ENCODE measurements around the gene CARD11.
A peak's percentile ranks its signal among the peaks of the same experiment; 100 is the strongest.
"Not testable (repeated sequence)": the region's sequence is repeated elsewhere in the genome, so short reads cannot be mapped to it uniquely, and the experiment has no call there.

Gene CARD11

DNA sequence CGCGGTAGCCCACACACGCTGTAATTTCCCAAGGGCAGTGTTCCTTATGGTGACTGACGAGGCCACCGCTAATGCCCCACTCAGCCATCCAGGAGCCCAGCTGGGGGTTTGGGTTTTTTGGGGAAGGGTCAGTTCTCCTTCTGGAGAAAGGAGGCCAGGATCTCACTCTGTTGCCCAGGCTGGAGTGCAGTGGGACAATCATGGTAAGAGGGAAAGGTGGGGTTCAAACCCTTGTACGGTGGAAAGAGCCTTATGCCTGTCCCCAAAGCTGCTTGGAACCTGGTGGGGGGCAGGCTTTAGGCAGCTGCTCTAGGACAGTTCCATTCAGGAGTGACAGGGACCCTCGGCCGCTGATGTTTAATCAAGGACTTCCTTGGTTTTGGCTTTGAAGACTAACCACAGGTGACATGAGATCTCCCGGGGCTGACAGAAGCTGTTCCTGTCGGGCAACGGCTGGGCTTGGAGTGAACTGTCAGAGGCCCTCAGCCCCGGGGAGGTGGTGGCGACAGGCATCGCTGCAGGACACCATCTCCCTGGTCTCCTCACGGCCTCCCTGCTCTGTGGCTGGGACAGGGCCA, 84.5 kb downstream of the CARD11 start:
- DNase-seq: no peak

DNA sequence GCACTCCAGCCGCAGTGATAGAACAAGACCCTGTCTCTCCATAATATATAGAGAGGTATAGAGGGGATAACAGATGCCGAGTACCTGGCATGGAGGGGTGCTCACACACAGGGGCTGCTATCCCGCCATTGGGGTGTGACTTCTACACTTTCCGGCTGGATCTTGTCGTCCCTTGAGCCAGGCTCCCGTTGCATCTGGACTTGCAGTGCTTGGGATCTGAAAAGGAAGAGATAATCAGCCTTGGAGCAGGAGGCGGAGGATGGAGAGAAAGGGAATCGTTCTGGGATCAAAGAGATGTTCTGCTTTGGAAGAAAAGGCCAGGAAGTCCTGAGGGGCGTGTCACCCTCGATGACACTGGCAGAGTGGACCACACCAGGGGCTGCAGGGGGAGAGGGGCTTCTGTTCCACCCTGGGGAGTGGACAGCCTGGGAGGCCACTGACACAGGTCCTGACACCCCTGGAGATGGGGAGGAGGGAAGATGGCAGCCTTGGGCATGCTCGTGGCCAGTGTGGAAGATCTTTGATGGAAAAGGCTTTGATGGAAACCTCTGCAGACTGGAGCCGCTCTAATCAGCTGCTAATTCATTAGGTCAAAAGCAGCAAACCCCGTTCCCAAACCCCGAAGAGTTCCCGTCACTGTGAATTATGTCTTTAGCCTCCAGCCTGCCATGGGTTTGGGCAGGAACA, 85.1 kb downstream of the CARD11 start:
- DNase-seq: no peak

DNA sequence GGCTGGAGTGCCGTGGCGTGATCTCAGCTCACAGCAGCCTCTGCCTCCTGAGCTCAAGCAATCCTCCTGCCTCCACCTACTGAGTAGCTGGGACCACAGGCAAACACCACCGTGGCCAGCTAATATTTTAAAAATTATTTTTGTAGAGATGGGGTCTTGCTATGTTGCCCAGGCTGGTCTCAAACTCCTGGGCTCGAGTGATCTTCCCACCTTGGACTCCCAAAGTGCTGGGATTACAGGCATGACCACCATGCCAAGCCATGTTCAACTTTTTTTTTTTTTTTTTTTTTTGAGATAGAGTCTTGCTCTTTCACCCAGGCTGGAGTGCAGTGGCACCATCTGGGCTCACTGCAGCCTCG, 86.3 kb downstream of the CARD11 start:
- not testable (repeated sequence) for DNase-seq

DNA sequence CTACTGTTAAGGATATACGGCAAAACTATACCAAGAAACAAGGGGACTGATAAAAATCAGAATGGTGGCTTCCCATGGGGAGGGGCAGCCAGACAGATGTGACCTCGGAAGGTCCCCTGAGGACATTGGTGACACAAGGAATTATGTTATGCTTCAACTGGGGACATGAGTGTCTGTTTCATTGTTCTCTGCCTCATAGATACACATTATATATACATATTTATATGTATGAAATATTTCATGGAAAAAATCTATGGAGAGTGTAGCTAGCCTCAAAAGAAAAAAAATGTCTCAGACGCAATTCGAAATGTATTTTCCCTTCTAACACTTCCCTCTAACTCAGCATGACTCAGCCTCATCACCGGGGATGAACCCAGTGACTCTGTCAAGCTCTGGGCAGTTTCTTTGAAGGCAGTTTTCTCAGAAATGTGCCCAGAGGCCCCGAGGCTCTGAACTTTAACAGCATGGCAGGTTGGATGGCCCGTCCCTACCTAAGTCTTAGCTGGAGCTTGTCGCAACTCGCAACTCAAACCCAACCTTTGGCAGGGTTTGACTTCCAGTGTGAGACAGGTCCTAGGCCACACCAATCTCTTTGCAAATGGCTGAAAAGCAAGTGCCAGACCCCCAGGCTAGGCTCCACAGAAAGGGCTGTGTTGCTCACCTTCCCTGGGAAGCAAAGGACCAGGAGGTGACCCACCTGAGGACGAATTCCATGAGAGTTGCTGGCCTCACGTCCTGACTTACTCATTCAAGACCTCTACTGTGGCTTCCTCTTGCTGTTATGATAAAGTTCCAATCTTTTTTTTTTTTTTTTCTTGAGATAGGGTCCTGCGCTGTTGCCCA, 86.9 kb downstream of the CARD11 start:
- peak; percentile 73 for DNase-seq

DNA sequence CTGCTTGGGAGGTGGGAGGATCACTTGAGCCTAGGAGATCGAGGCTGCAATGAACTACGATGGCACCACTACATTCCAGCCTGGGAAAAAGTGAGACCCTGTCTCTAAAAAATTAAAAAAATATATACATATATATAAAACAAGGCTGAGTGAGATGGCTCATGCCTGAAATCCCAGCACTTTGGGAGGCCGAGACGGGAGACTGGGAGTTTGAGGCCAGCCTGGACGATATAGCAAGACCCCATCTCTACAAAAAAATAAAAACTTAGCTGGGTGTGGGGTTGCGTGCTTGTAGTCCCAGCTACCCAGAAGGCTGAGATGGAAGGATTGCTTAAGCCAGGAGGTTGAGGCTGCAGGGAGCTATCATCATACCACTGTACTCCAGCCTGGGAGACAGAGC, 87.6 kb downstream of the CARD11 start:
- no peak for DNase-seq

DNA sequence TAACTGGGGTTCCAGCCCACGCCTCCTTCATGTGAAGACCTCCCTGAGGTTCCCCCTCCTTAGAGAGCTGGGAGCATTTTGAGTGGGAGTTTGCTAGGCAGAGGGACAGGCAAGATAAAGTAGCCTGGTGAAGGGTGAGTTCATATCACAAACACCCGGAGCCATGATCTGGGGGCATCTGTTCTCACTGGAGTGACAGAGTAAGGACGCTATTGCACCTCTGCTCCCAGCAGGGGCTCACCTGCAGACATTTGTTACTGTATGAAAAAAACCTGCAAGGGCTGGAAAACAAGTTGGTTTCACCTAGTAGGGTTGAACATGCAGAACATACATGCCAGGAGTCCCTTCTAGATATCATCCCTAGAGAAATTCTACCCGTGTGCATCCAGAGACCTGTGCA, 88.4 kb downstream of the CARD11 start:
- no peak for DNase-seq

DNA sequence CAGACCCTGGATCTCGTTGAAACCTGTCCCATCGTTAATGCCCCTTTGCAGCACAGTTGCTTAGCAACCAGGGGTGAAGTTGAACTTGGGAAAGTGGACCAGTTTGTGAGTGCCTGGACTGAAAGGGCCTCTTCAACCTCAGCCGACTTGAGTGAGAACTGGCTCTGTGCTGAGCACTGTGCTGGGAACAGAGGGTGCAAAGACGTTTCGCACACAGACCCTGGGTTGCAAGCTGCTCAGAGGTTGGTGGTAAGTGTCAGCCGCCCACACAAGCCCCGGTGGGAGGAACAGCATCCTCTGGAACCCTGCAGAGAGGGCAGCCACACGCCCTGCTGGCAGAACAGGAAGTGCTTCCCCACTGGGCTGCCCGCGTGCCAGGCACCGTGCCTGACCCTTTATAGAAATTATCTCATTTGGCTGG, 89.2 kb downstream of the CARD11 start:
- peak; percentile 65 for DNase-seq

DNA sequence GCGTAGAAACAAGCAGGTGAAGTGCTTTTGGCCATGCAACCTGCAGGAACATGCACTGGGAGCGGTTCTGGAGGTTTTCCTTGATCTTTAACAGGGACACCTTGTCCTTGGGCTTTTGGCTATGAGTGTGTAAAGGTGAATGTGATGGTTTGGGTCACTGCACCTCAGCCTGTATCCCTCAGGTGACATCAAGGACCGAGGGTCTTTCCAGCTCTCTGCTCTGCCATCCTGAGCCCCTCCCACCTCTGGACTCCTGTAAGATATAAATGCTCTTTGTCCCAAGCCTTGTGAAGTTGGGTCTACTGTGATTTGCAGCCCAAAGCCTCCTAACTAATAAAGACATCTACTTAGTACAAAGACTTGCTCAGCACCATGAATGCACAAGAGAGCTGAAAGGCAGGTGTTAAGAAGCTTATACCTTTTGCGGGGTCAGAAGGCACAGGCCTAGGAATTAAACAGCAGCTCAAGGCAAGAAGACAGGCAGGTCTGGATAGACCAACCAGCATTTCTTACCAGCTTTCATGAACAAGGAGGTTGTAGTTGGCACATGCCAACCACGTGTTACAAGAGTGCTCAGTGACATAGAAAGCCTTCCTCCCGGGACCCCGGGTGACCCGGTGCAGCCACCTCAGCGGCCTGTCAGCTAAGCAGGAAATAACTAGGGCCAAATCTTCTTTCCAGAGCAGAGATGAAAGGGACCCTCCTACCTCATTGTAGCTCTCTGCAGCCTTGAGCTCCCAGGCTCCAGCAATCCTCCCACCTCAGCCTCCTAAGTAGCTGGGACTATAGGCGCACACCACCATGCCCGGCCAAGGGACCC, 89.9 kb downstream of the CARD11 start:
- DNase-seq: no peak

DNA sequence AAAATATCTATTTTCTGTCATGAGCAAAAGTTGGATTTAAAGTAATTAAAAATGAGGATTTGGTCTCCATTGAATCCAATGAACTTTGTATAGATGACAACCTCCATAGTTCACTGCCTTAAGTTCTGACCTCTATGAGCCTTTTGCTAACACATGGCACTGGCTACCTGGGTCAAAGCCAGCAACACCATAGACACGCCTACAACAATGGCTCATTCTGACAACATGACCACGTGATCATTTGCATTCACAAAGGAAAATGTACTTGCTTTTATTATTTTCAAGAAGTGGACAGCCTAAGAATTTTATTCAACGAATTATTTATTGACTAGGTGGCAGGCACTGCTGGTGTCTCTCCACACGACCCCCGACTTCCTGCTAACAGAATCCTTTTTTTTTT, 90.6 kb downstream of the CARD11 start:
- no peak for DNase-seq

DNA sequence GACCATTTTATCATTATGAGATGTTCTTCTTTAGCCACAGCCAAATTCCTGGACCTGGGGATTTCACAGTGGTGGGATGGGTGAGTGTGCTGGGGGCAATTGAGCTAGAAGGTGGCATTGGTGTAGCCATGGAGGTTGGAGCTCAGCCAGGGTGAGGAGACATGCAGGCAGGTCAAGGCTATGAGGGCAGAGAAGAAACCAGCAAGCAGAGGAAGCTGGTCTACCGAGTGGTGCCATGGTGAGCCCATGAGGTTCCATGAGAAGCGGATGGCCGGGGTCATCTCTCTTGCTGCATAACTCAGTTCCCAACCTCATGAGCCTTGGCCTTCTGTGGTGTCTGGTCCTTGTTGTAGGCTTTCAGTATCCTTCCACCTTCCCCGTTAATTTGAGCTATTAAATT, 91.4 kb downstream of the CARD11 start:
- no peak for DNase-seq

DNA sequence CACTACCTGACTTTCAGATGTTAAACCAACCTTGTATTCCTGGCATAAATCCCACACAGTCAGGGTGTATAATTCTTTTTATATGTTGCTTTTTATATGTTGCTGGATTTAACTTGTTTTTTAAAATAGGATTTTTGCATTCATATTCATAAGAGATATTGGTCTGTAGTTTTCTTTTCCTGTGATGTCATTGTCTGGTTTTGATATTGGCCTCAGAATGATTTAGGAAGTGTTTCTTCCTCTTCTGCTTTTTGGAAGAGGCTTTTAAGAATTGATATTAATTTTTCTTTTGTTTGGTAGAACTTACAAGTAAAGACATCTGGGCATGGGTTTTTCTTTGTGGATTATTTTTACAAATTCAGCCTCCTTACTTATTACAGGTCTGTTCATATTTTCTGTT, 93.1 kb downstream of the CARD11 start:
- DNase-seq: no peak

DNA sequence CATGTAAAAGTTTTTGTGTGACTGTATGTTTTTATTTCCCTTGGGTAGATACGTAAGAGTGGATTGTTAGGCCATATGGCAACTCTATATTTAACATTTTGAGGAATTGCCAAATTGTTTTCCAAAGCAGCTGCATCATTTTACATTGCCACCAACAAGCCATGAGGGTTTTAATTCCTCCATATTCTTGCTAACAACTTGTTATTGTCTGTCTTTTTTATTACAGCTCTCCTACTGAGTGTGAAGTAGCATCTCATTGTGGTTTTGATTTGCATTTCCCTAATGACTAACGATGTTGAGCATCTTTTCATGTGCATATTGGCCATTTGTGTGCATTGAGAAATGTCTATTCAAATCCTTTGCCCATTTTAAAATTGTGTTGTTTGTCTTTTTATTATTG, 94.9 kb downstream of the CARD11 start:
- no peak for DNase-seq

DNA sequence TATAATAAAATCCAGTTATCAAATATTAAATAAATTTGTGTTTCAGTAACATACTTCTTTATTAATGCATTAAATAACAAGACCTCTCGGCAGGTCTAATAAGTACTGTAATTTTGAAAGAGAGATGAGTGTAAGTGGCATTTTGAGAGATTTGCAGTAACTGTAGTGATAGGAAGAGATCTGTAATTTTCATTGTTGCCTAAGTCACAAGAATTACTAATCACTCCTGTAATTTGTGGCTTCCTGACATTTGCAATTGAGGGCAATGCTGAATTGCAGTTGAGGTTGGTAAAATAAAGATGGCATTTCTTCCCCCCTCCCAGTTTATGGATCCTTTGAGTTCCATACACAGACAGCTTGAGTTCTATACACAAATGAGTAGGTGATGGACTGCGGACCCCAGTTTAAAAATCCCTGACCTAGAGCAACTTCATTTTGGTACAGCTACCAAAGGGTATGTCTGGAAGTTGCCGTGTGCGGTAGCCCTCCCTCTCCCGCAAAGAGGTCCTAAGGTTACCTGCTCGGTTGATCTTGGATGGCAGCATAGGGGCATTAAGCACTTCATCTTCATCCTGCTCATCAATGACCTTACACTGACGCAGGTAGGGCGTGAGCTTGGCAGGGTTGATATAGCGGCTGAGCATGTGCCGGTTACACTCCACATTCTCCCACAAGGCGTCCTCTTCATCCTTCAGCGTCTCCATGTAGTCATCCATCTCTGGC, 96.4 kb downstream of the CARD11 start:
- DNase-seq: no peak

DNA sequence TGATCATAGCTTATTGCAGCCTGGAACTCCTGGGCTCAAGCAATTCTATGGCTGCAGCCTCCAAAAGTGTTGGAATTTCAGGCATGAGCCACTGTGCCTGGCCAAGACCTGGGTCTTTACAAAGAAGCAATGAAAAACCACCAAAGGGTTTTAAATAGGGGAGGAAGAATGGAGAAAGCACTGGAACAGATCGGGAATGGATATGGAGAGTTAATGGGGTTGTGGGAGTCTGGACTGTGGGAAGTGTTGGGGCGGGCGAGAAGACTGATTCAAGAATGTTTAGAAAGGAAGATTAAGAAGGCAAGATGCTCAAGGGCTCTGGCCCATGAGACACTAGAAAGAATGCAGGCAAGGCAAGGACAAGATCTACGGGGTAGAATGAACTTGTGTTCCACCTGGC, 98.5 kb downstream of the CARD11 start:
- DNase-seq: no peak

DNA sequence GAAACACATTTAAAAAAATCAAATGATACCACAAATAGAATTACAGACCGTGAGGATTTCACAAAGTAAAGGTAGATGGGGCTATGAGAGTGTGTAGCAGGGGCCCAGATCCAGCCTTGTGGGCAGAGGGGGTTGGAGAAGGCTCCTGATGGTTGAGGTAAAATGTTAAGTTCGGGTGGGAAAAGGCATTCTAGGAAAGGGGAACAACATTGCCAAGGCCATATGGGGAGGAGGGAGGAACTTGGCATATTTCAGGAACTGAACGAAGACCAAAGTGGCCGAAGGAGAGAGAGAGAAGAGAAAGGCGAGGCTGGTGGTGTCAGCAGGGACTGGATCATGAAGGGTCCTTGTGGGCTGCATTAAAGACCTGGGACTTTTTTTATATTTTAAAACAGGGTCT, 98.9 kb downstream of the CARD11 start:
- DNase-seq: no peak

DNA sequence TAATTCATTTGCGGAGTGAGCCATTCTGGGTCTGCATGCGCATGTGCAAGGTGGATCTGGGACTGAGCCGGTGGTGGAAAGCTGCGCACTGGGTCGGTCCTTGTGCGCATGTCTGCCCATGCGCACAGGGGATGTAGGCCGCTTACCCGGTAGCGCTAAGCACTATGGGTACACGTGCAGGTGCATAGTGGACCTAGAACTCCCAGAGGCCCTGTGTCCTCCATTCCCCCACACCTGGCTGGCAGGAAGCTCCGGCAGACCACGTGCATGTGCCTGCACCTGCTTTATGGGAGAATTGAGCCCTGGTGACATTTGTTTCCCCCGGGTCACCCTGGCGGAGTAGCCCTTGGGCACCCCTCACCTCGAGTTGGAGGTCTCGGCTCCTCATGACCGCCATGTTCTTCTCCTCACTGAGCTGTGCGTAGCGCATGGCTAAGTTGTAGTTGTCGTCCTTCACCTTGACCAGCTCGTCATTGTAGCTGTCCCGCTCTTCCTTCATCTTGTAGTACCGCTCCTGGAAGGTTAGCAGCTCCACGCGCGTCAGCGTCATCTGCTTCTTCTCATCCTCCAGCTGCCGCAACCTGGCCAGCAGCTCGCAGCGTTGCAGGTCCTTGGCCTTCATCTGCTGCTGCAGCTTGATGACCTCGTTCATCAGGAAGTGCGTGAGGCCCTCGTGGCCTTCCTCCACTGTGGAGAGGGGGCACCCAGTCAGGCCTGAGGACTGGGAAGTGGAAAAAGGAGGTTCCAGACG, 99.6 kb downstream of the CARD11 start:
- DNase-seq: no peak

DNA sequence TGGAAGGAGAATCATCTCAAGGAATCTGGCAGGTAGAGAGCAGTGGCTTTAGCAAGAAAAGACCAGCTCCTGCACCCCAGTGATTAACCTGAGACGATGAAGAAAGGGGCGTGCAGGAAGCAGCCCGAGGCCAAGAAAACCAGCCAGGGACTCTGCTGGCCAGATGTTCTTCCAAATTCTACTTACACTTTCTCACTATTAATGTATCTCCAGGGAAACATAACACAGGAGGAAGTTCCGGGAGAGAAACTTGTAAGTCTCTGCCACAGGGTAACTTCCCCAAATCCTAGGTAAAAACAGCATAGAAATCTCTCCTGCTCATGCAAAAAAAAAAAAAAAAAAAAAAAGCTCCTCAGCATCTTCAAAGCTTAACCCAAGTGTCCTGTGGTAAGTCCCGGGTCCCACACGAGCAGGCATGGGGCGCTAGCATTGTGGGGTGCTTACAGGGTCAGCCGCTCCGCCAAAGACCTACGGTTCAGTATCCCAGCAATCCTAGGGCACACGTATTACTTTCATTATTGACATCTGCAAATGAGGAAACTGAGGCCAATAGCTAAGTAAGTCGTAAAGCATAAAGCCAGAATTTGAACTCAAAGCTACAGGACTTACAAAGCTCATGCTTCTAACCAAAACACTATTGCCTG, 102.3 kb downstream of the CARD11 start:
- no peak for DNase-seq

DNA sequence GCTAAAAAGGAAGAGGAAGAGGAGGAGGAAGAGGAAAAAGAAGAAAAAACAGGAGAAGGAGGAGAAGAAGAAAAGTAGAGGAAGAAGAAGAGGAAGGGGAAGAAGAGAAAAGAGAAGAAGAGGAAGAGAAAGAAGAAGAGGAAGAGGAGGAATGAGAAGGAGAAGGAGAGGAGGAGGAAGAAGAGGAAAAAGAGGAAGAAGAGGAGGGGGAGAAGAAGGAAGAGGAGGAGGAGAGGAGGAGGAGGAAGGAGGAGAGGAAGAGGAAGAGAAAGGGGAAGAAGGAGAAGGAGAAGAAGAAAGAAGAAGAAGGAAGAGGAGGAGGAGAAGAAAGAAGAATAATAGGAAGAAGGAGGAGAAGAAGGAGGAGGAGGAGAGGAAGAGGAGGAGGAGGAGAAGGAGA, 103.2 kb downstream of the CARD11 start:
- DNase-seq: no peak

DNA sequence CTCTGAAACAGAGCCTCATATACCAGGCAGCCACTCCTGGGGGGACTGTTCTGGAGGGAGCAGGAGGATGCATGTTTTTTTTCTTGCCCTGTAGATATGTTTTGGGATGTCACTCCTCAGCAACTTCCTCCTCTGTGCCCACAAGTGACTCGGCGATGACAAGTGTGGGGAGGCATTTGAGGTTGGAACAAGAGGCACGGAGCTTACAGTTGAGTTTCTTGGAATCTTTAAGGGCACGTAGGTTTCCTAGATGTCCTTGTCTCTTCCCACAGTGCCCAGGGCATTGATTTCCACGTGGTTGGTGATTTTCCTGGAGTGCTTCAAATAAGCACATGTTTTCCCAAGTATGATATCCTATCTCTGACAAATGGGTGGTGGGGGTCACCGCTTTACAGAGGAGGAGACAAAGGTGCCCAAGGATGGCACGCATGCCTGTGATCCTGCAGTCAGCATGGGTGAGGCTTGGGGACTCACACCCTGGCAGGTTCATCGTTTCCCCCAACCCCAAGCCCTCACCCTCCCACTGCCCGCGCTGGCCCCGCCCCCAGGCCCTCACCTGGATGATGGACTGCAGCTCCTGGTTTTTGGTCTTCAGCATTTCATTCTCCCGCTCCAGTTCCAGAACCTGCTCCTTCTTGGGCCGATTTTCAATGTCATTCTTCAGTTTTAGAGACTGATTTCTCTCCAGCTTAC, 104.3 kb downstream of the CARD11 start:
- DNase-seq: no peak

DNA sequence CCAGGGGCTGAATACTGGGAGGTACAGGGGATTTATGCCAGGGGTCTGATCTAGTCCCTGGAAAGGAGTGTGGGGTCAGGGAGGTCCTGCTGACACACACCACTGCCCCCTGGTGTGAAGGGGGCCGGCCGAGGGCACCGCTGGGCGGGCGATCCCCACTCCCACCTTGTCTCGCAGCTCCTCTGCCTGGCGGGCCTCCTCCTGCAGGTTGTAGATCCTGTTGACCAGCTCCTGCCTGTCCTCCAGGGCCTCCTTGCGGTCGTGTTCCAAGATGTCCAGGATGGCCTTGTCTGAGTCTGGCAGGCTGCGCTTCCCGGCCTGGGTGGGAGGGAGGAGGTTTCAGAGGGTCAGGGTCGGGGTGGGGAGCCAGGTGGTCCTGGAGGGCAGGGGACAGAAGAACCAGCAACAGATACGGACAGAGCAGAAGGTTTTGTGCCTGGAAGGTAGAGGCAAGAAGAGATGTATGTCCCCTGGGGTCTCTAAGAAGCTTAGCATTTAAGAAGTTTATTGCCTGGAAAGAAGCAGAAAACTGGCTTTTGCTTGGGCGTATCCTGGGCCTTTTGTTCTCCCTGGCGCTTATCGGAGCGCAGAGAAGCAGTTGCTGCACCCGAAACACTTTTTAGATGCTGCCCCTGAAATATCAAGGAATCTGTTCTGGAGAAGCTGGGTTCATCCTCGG, 105.0 kb downstream of the CARD11 start:
- no peak for DNase-seq

Measured in activated CD4-positive, alpha-beta T cell treated with anti-CD3 and anti-CD28 coated beads, Interleukin-2, amount 50 U/mL, for 16 hours (primary cell).